OCI-LY3 (cell line): ENCODE data around the gene DNAH1.

Experiments
- H2AFZ ChIP-seq: fragments of 200-600, 300-600 bp; shearing (Covaris generic); 2 replicates; pipeline ENCODE4 v1.6.0; 2014; ENCODE audit warnings: antibody characterized with exemption, low read depth, low read length
- H3K27ac ChIP-seq: fragments of 200-600, 300-600 bp; sonication (generic); 2 replicates; pipeline ENCODE4 v1.5.1; 2014; ENCODE audit warnings: mild to moderate bottlenecking, low read length, moderate library complexity, mixed read lengths
- H3K27me3 ChIP-seq: fragments of 200-600, 300-600 bp; sonication (generic); 2 replicates; pipeline ENCODE4 v1.6.1; 2014; ENCODE audit warnings: low read depth, low read length, mixed read lengths
- H3K36me3 ChIP-seq: fragments of 200-600, 300-600 bp; sonication (generic); replicated peaks from 2 replicates; pipeline ENCODE3; 2014; ENCODE audit warnings: low read depth, low read length, mixed read lengths
- H3K4me1 ChIP-seq: fragments of 300-600, 200-600 bp; sonication (generic); 2 replicates; pipeline ENCODE4 v1.6.1; 2014; ENCODE audit warnings: low read length, mixed read lengths
- H3K4me2 ChIP-seq: fragments of 200-600, 300-600 bp; sonication (generic); 2 replicates; pipeline ENCODE4 v1.6.1; 2014; ENCODE audit warnings: low read length, mixed read lengths
- H3K4me3 ChIP-seq: fragments of 300-600, 200-600 bp; sonication (generic); 2 replicates; pipeline ENCODE4 v1.5.1; 2014; ENCODE audit warnings: antibody characterized with exemption, mild to moderate bottlenecking, low read length, moderate library complexity
- H3K79me2 ChIP-seq: fragments of 300-600, 200-600 bp; shearing (Covaris generic); 2 replicates; pipeline ENCODE4 v1.6.1; 2014; ENCODE audit warnings: mild to moderate bottlenecking, low read length, mixed read lengths
- H3K9ac ChIP-seq: fragments of 300-600, 200-600 bp; shearing (Covaris generic); 2 replicates; pipeline ENCODE4 v1.6.0; 2014; ENCODE audit warnings: mild to moderate bottlenecking, low read length, moderate library complexity
- H3K9me3 ChIP-seq: fragments of 200-600, 300-600 bp; shearing (Covaris generic); 2 replicates; pipeline ENCODE4 v1.6.1; 2014; ENCODE audit warnings: low read length, mixed read lengths; ENCODE audit not compliant: insufficient read depth
- H4K20me1 ChIP-seq: fragments of 200-600, 300-600 bp; sonication (generic); 2 replicates; pipeline ENCODE4 v1.6.1; 2016; ENCODE audit warnings: low read length, mixed read lengths; ENCODE audit not compliant: insufficient read depth
- CTCF ChIP-seq: fragments of 200-600, 300-600 bp; sonication (generic); IDR thresholded peaks from 2 replicates; pipeline ENCODE4 v1.5.1; 2014; ENCODE audit warnings: antibody characterized with exemption, low read length, low read depth
- EZH2phosphoT487 ChIP-seq: fragments of 200-600 bp; shearing (Covaris generic); IDR thresholded peaks from 2 replicates; pipeline ENCODE4 v1.6.1; 2018; ENCODE audit warnings: antibody characterized with exemption, mixed run types, low read depth

DNAH1 gene

GRCh38 chr3:52315006-52315405 is 1.1 kb upstream of the DNAH1 start:
- no peak overlapping the region for H2AFZ ChIP-seq
- no peak overlapping the region for H3K4me3 ChIP-seq
- TF ChIP-seq CTCF (no peak), EZH2phosphoT487 (no peak)
- no peak overlapping the region for H3K9ac ChIP-seq
- H3K4me1 ChIP-seq, result peaks cover 57% of the 10 kb centered on the region
- no peak overlapping the region for H3K27ac ChIP-seq
- H4K20me1 ChIP-seq, result no peaks in the 10 kb centered on the region
- H3K79me2 ChIP-seq, result no peaks in the 10 kb centered on the region
- peaks cover 9% of the 10 kb centered on the region; the same call in 1 of the 2 replicates for H3K27me3 ChIP-seq
- no peaks in the 10 kb centered on the region for H3K36me3 ChIP-seq
- H3K4me2 ChIP-seq, result no peak overlapping the region
- H3K9me3 ChIP-seq, result no peaks in the 10 kb centered on the region

GRCh38 chr3:52317208-52318000 is 1.3 kb downstream of the DNAH1 start:
- H3K4me1 ChIP-seq, result peaks cover 34% of the 10 kb centered on the region

GRCh38 chr3:52318186-52318816 is 2.2 kb downstream of the DNAH1 start:
- Histone ChIP-seq H3K27ac (no peak overlapping the region), H3K4me1 (peaks cover 28% of the 10 kb centered on the region), H3K9me3 (no peaks in the 10 kb centered on the region), H4K20me1 (no peaks in the 10 kb centered on the region), H3K4me2 (no peak overlapping the region), H3K79me2 (no peaks in the 10 kb centered on the region), H2AFZ (no peak overlapping the region), H3K9ac (no peak overlapping the region), H3K4me3 (no peak overlapping the region), H3K27me3 (peaks cover 9% of the 10 kb centered on the region; the same call in 1 of the 2 replicates), H3K36me3 (no peaks in the 10 kb centered on the region)
- no peak for TF ChIP-seq EZH2phosphoT487
- TF ChIP-seq CTCF, result no peak

More at GRCh38 chr3:52317208-52318000, 1.3 kb downstream of the DNAH1 start:
- Histone ChIP-seq H3K36me3 (no peaks in the 10 kb centered on the region), H3K27me3 (peaks cover 9% of the 10 kb centered on the region; the same call in 1 of the 2 replicates), H4K20me1 (no peaks in the 10 kb centered on the region), H3K9me3 (no peaks in the 10 kb centered on the region), H3K27ac (no peak overlapping the region), H3K4me2 (peak overlapping the region; percentile 85), H3K9ac (peak overlapping the region; percentile 31), H3K79me2 (no peaks in the 10 kb centered on the region), H2AFZ (no peak overlapping the region; the same call in 1 of the 2 replicates), H3K4me3 (peak overlapping the region; percentile 79)
- TF ChIP-seq CTCF, result no peak
- TF ChIP-seq EZH2phosphoT487, result no peak

GRCh38 chr3:52319921-52320595 is 3.9 kb downstream of the DNAH1 start:
- Histone ChIP-seq H3K4me1 (peaks cover 10% of the 10 kb centered on the region), H3K36me3 (no peaks in the 10 kb centered on the region), H3K27ac (no peak overlapping the region), H3K4me3 (no peak overlapping the region), H3K9me3 (no peaks in the 10 kb centered on the region), H3K9ac (no peak overlapping the region), H3K79me2 (no peaks in the 10 kb centered on the region), H3K27me3 (peaks cover 9% of the 10 kb centered on the region; the same call in 1 of the 2 replicates), H3K4me2 (no peak overlapping the region), H4K20me1 (no peaks in the 10 kb centered on the region), H2AFZ (no peak overlapping the region)
- TF ChIP-seq EZH2phosphoT487 (no peak), CTCF (no peak)
